NB4 (cell line): ENCODE measurements around the gene RIOX2.

Experiments
- MYC ChIP-seq: IDR thresholded peaks from 2 replicates; pipeline ENCODE4 v1.6.1; 2011; ENCODE audit warnings: low read depth, low read length
- POLR2A ChIP-seq: IDR thresholded peaks from 2 replicates; pipeline ENCODE4 v1.6.1; 2011; ENCODE audit warnings: mild to moderate bottlenecking; ENCODE audit not compliant: insufficient read length; ENCODE audit errors: extremely low read depth
- TF ChIP-seq, protein P1 (sequence below): IDR thresholded peaks from one replicate; pipeline ENCODE4 v1.5.1; 2012; ENCODE audit warnings: low read depth, low read length
- TF ChIP-seq, protein P2 (sequence below): IDR thresholded peaks from 2 replicates; pipeline ENCODE4 v1.6.1; 2011; ENCODE audit warnings: low read depth, low read length

DNA sequence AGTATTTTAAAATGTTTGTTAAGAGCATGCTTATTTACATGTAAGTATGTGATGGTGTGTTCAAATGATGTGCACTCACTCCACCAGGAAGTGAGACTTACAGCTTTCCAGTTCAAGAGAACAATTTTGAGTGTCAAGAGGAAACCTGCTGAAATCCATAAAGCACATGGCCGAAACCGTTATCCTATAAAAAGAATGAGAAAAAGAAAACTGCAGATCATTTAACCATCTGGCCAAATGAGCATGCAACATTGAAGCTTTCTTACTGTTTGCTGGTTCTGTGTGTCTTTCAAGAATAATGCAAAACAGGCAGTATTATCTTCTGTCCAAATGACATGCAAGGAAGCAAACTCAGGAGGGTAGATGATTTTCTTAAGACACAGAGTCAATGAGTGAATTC lies 36.6 kb upstream of the RIOX2 start:
- TF ChIP-seq, protein P1, sequence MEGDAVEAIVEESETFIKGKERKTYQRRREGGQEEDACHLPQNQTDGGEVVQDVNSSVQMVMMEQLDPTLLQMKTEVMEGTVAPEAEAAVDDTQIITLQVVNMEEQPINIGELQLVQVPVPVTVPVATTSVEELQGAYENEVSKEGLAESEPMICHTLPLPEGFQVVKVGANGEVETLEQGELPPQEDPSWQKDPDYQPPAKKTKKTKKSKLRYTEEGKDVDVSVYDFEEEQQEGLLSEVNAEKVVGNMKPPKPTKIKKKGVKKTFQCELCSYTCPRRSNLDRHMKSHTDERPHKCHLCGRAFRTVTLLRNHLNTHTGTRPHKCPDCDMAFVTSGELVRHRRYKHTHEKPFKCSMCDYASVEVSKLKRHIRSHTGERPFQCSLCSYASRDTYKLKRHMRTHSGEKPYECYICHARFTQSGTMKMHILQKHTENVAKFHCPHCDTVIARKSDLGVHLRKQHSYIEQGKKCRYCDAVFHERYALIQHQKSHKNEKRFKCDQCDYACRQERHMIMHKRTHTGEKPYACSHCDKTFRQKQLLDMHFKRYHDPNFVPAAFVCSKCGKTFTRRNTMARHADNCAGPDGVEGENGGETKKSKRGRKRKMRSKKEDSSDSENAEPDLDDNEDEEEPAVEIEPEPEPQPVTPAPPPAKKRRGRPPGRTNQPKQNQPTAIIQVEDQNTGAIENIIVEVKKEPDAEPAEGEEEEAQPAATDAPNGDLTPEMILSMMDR = no peak
- TF ChIP-seq POLR2A (no peak), MYC (no peak)
- TF ChIP-seq, protein P2, sequence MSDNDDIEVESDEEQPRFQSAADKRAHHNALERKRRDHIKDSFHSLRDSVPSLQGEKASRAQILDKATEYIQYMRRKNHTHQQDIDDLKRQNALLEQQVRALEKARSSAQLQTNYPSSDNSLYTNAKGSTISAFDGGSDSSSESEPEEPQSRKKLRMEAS = no peak
